H1 (cell line): ENCODE measurements around the gene DOP1A. TPM values are rescaled to one million over a fixed set of nuclear protein-coding genes. Genes with fewer than 3 reads are reported as not detected.

Experiments
- BRCA1 ChIP-seq: IDR thresholded peaks from 2 replicates; pipeline ENCODE4 v1.6.1; 2012; ENCODE audit warnings: low read depth, low read length, improper control_type of control experiment
- EZH2 ChIP-seq: fragments of 200-600 bp; sonication (generic); IDR thresholded peaks from 2 replicates; pipeline ENCODE4 v1.7.1; 2012; ENCODE audit warnings: low read depth, mild to moderate bottlenecking, moderate library complexity, low read length, inconsistent platforms; ENCODE audit not compliant: severe bottlenecking
- GABPA ChIP-seq: IDR thresholded peaks from 2 replicates; pipeline ENCODE4 v1.6.1; 2011; ENCODE audit warnings: mild to moderate bottlenecking, low read length, moderate library complexity, borderline replicate concordance; ENCODE audit not compliant: insufficient read depth
- HDAC2 ChIP-seq, 2 experiments: fragments of 300-600 bp in 1 of 2; sonication (generic) in 1 of 2; IDR thresholded peaks; 2 replicates each; pipeline ENCODE4 v1.6.1; 2011 to 2012; ENCODE audit warnings: low read depth in 2 of 2, low read length in 2 of 2, mild to moderate bottlenecking in 2 of 2, moderate library complexity in 2 of 2, borderline replicate concordance in 1 of 2, inconsistent platforms in 1 of 2
- RXRA ChIP-seq: IDR thresholded peaks from 2 replicates; pipeline ENCODE4 v1.6.1; 2011; ENCODE audit warnings: low read depth, mild to moderate bottlenecking, low read length, moderate library complexity; ENCODE audit not compliant: insufficient read depth
- ZNF274 ChIP-seq: IDR thresholded peaks from 2 replicates; pipeline ENCODE4 v1.7.0; 2012; ENCODE audit warnings: low read length, borderline replicate concordance; ENCODE audit errors: extremely low read depth
- polyA plus RNA-seq, 7 experiments: library from polyadenylated mRNA; depleted of rRNA in 3 of 7; stranded (reverse) in 5 of 7; unstranded in 2 of 7; fragments of >200 nt in 5 of 7; fragments of 200-250 nt in 2 of 7; gene quantifications; 1 replicate in 5 of 7; 2 replicates in 1 of 7; 4 replicates in 1 of 7; pipeline versions ENCODE4 v1.2.1 to v1.2.3, GENCODE V29; 2011 to 2013; ENCODE audit warnings: missing spikeins in 2 of 7, mixed read lengths in 2 of 7
- total RNA-seq: library from RNA; stranded (reverse); fragmentation: NEBNext Ultra II Directional; extraction: Animal tissue kit (Norgen Biotek cat#: 25700); gene quantifications from 2 replicates; pipeline ENCODE4 v1.2.1, GENCODE V29; 2021

Gene DOP1A
- total and polyA plus RNA-seq, 2 of the 8 experiments (the other 6 are each of a cell fraction or from before 2014, with no cell fraction given): 7.5 to 14.7 TPM

- TF ChIP-seq HDAC2 (IDR thresholded peaks at IDR 0.05; ENCODE audit: borderline replicate concordance in 1 of 2, low read depth in 2 of 2, low read length in 2 of 2) (no peak), ZNF274 (no peak), BRCA1 (no peak), GABPA (no peak), EZH2 (no peak), RXRA (no peak)
These were observed 59.8 kb downstream of the DOP1A start (continued) for GRCh38 chr6:83127258-83127657.
